ENCODE results near the gene TRUB2.
"Not testable (repeated sequence)": the region's sequence is repeated elsewhere in the genome, so short reads cannot be mapped to it uniquely, and the experiment has no call there.

DNA sequence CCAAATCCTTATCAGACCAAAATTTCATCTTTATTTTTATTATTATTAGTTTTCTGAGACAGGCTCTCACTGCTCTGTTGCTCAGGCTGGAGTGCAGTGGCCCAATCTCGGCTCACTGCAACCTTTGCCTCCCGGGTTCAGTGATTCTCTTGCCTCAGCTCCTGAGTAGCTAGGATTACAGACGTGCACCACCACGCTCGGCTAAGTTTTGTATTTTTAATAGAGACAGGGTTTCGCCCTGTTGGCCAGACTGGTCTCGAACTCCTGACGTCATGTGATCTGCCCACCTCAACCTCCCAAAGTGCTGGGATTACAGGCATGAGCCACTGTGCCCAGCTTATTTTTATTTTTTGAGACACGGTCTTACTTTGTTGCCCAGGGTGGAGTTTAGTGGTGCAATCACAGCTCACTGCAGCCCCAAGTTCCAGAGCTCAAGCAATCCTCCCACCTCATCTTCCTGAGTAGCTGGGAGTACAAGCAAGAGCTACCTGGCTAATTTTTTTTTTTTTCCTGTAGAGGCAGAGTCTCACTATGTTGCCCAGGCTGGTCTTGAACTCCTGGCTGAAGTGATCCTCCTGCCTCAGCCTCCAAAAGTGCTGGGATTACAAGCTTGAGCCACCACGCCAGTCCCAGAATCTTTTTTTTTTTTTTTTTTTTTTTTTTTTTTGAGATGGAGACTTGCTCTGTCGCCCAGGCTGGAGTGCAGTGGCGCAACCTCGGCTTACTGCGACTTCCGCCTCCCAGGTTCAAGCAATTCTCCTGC, 16.8 kb upstream of the TRUB2 start:
- TF ChIP-seq, protein P1, sequence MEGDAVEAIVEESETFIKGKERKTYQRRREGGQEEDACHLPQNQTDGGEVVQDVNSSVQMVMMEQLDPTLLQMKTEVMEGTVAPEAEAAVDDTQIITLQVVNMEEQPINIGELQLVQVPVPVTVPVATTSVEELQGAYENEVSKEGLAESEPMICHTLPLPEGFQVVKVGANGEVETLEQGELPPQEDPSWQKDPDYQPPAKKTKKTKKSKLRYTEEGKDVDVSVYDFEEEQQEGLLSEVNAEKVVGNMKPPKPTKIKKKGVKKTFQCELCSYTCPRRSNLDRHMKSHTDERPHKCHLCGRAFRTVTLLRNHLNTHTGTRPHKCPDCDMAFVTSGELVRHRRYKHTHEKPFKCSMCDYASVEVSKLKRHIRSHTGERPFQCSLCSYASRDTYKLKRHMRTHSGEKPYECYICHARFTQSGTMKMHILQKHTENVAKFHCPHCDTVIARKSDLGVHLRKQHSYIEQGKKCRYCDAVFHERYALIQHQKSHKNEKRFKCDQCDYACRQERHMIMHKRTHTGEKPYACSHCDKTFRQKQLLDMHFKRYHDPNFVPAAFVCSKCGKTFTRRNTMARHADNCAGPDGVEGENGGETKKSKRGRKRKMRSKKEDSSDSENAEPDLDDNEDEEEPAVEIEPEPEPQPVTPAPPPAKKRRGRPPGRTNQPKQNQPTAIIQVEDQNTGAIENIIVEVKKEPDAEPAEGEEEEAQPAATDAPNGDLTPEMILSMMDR (IDR thresholded peaks at IDR 0.05), result not testable (repeated sequence)
- TF ChIP-seq POLR2A (IDR thresholded peaks at IDR 0.05), result not testable (repeated sequence)
